GM12892 (cell line): ENCODE measurements around the gene CLASP1.

Experiments used
- POLR2A ChIP-seq: IDR thresholded peaks from 2 replicates; pipeline ENCODE4 v1.6.1; 2011; ENCODE audit warnings: low read depth, low read length, control low read depth
- TAF1 ChIP-seq: IDR thresholded peaks from 2 replicates; pipeline ENCODE4 v1.6.1; 2011; ENCODE audit warnings: low read depth, mild to moderate bottlenecking, control low read depth, low read length, borderline replicate concordance

GRCh38 chr2:121505986-121506586 is 143.2 kb downstream of the CLASP1 start:
- TF ChIP-seq POLR2A (no peak), TAF1 (no peak)
